Stimulated activated effector memory CD8-positive, alpha-beta T cell treated with anti-CD3 and anti-CD28 coated beads, Interleukin-12 subunit alpha, Interleukin-12 subunit beta, amount 100 ng/mL, for 72 hours (primary cell): ENCODE data around the gene ZSCAN10.

Source experiments
- ATAC-seq: fragments of 150-1000 bp; cut with Tn5 transposase; 2 replicates; pipeline ENCODE4 v1.10.0; 2021
- DNase-seq, 2 donors: peaks; one replicate each; pipeline ENCODE4 v3.0.0; 2021 to 2022; ENCODE audit warnings: low spot score in 2 of 2
- H3K27ac Mint-ChIP-seq: one replicate; pipeline ENCODE4 v1.8.0; 2022; ENCODE audit warnings: mild to moderate bottlenecking, mixed read lengths
- H3K36me3 Mint-ChIP-seq: one replicate; pipeline ENCODE4 v1.8.0; 2022; ENCODE audit warnings: mild to moderate bottlenecking, mixed read lengths
- H3K4me1 Mint-ChIP-seq: one replicate; pipeline ENCODE4 v1.8.0; 2022; ENCODE audit warnings: mixed read lengths
- H3K4me3 Mint-ChIP-seq: one replicate; pipeline ENCODE4 v1.8.0; 2022; ENCODE audit warnings: mild to moderate bottlenecking, mixed read lengths
- H3K9me3 Mint-ChIP-seq: one replicate; pipeline ENCODE4 v1.8.0; 2022; ENCODE audit warnings: mixed read lengths

The ZSCAN10 gene

DNA sequence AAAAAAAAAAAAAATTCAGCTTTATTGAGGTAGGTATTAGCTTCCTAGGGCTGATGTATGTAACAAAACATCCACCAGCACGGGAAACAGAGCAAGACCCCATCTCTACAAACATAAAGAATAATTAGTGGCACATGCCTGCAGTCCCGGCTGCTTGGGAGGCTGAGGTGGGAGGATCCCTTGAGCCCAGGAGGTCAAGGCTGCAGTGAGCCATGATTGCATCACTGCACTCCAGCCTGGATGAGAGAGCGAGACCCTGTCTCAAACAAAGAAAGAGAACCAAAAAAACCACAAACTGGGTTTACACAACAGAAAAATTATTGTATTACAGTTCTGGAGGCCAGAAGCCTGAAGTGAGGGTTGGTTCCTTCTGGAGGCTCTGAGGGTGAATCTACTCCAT lies 56.7 kb downstream of the ZSCAN10 start:
- no peak for ATAC-seq

GRCh38 chr16:3038896-3039295 lies 60.2 kb downstream of the ZSCAN10 start:
- DNase-seq (no peak), ATAC-seq (no peak)
- Mint-ChIP-seq H3K9me3 (no peaks in the 10 kb centered on the region), H3K4me3 (no peak overlapping the region), H3K36me3 (no peaks in the 10 kb centered on the region), H3K27ac (no peak overlapping the region), H3K4me1 (peaks cover 4% of the 10 kb centered on the region)

More for the DNA sequence above, 56.7 kb downstream of the ZSCAN10 start:
- peaks cover 18% of the 10 kb centered on the region for H3K4me1 Mint-ChIP-seq
- H3K36me3 Mint-ChIP-seq = peaks cover 17% of the 10 kb centered on the region
- no peak overlapping the region for H3K4me3 Mint-ChIP-seq
- H3K9me3 Mint-ChIP-seq = no peaks in the 10 kb centered on the region
- DNase-seq = no peak
- H3K27ac Mint-ChIP-seq = no peak overlapping the region
